CD8-positive, alpha-beta memory T cell (primary cell): Measurements from ENCODE around the gene HOXC11. TPM values are rescaled to one million over a fixed set of nuclear protein-coding genes. Genes with fewer than 3 reads are reported as not detected.

Experiments
- CTCF ChIA-PET: fragments of 350-600 bp; sonication (Branson Sonifier 250); formaldehyde crosslinking; loops from one replicate; lab custom pipeline; 2021; ENCODE audit warnings: antibody characterized with exemption; lab: Charles Lee
- POLR2A ChIA-PET: fragments of 350-600 bp; sonication (Branson Sonifier 250); formaldehyde crosslinking; loops from one replicate; lab custom pipeline; 2021; ENCODE audit warnings: antibody characterized with exemption; lab: Charles Lee
- DNase-seq, 5 donors: peaks; one replicate each; pipeline versions ENCODE4 v3.0.0 to v3.0.0-alpha.2; 2020 to 2022; ENCODE audit warnings: mixed read lengths in 1 of 5
- H3K27ac ChIP-seq: one replicate; pipeline ENCODE4 v1.7.0; 2013; ENCODE audit warnings: low read depth, mild to moderate bottlenecking, low read length, moderate library complexity
- H3K27me3 ChIP-seq: 2 replicates; pipeline ENCODE4 v1.7.0; 2013; ENCODE audit warnings: low read length, mild to moderate bottlenecking; ENCODE audit not compliant: insufficient read depth, poor library complexity, severe bottlenecking
- H3K36me3 ChIP-seq: 2 replicates; pipeline ENCODE4 v1.7.0; 2013; ENCODE audit warnings: mild to moderate bottlenecking, low read length, moderate library complexity; ENCODE audit not compliant: insufficient read depth
- H3K4me1 ChIP-seq: 2 replicates; pipeline ENCODE4 v1.7.0; 2013; ENCODE audit warnings: mild to moderate bottlenecking, low read length, moderate library complexity; ENCODE audit not compliant: insufficient read depth
- H3K4me3 ChIP-seq: 2 replicates; pipeline ENCODE4 v1.7.0; 2013; ENCODE audit warnings: mild to moderate bottlenecking, low read length
- H3K9me3 ChIP-seq: 2 replicates; pipeline ENCODE4 v1.7.0; 2013; ENCODE audit warnings: mild to moderate bottlenecking, low read length
- H3K27ac Mint-ChIP-seq, 8 donors: one replicate each; pipeline ENCODE4 v1.8.0; 2020 to 2021; ENCODE audit warnings: mixed read lengths in 8 of 8, mild to moderate bottlenecking in 6 of 8, inconsistent platforms in 3 of 8, moderate library complexity in 3 of 8
- H3K27me3 Mint-ChIP-seq, 2 donors: one replicate each; pipeline ENCODE4 v1.8.0; 2020 to 2021; ENCODE audit warnings: mixed read lengths in 2 of 2, mild to moderate bottlenecking in 1 of 2, moderate library complexity in 1 of 2
- H3K36me3 Mint-ChIP-seq, 3 donors: one replicate each; pipeline ENCODE4 v1.8.0; 2020 to 2021; ENCODE audit warnings: mixed read lengths in 3 of 3, inconsistent platforms in 1 of 3, mild to moderate bottlenecking in 1 of 3
- H3K4me1 Mint-ChIP-seq, 3 donors: one replicate each; pipeline ENCODE4 v1.8.0; 2020 to 2021; ENCODE audit warnings: mixed read lengths in 3 of 3, inconsistent platforms in 1 of 3, mild to moderate bottlenecking in 1 of 3
- H3K4me3 Mint-ChIP-seq, 7 donors: one replicate each; pipeline ENCODE4 v1.8.0; 2020 to 2021; ENCODE audit warnings: mixed read lengths in 7 of 7, mild to moderate bottlenecking in 6 of 7, moderate library complexity in 4 of 7, inconsistent platforms in 2 of 7
- H3K9me3 Mint-ChIP-seq, 5 donors: one replicate each; pipeline ENCODE4 v1.8.0; 2020 to 2022; ENCODE audit warnings: mixed read lengths in 5 of 5, mild to moderate bottlenecking in 3 of 5, moderate library complexity in 2 of 5, inconsistent platforms in 1 of 5
- polyA plus RNA-seq: library from polyadenylated mRNA; unstranded; fragments of 300-500 nt; fragmentation: Illumina TruSeq; gene quantifications from one replicate; pipeline ENCODE4 v1.2.3, GENCODE V29; 2021
- total RNA-seq, 2 experiments: library from RNA; stranded (reverse); gene quantifications; one replicate each; pipeline ENCODE4 v1.2.3, GENCODE V29; 2021

Gene HOXC11
- total and polyA plus RNA-seq, 3 experiments from 2014 or later, result not detected

DNA sequence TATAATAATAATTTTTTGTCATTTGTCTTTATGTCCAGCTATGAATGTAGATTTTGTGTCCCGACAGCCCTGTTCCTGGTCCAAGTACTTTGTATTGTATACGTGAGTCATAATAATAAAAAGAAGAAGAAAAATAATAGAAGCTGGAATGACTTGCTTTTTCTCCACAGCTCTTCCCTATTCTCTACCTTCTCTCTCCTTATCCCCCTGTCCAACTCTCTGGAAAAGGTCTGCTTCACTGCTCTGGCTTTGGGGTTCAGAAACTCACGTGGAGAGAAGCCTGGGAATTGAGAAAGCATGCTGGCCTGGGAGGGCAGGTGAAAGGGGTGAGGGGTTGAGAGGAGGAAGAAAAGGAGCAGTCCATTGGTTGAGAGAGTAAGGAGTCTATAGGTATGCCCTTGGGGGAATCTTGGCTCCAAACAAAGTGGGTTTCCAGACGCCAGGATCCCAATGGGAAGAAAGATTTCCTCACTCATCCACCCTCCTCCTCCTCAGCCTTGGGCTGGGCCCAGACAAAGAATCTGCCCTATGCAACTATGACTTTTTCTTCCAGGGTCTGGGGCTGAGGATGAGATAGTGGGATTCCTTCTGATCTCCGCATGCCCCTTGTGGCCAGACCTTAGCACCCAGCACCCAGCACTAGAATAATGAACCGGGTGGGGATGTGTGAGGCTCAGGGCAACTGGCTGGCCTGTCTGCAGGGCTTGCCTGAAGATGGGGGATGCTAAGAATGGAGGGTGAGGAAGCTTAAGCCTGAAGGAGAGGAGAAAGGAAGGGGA is 39.9 kb downstream of the HOXC11 start:
- Histone ChIP-seq H3K36me3 (no peaks in the 10 kb centered on the region), H3K4me3 (no peak overlapping the region), H3K27me3 (peaks cover 70% of the 10 kb centered on the region), H3K4me1 (peaks cover 28% of the 10 kb centered on the region), H3K27ac (no peak overlapping the region), H3K9me3 (no peaks in the 10 kb centered on the region)
- H3K27ac Mint-ChIP-seq, result no peak overlapping the region
- no peaks in the 10 kb centered on the region for H3K36me3 Mint-ChIP-seq
- H3K4me1 Mint-ChIP-seq, result peaks cover 30 to 53% (median 31%) of the 10 kb centered on the region in 3 donors
- DNase-seq, result no peak
- CTCF ChIA-PET, result interaction anchor here (0.8 to 1.5 kb wide), 3 partner anchors 179 to 201 kb away, joined by 3 to 5 read pairs (median 4); no protein-coding TSS in a partner anchor
- peaks cover 78 to 96% of the 10 kb centered on the region in 2 donors for H3K27me3 Mint-ChIP-seq
- peak overlapping the region in 1 of 7 donors; percentile 32 for H3K4me3 Mint-ChIP-seq
- POLR2A ChIA-PET, result no interaction called here
- peaks cover 0 to 2% (median 0%) of the 10 kb centered on the region in 5 donors for H3K9me3 Mint-ChIP-seq

DNA sequence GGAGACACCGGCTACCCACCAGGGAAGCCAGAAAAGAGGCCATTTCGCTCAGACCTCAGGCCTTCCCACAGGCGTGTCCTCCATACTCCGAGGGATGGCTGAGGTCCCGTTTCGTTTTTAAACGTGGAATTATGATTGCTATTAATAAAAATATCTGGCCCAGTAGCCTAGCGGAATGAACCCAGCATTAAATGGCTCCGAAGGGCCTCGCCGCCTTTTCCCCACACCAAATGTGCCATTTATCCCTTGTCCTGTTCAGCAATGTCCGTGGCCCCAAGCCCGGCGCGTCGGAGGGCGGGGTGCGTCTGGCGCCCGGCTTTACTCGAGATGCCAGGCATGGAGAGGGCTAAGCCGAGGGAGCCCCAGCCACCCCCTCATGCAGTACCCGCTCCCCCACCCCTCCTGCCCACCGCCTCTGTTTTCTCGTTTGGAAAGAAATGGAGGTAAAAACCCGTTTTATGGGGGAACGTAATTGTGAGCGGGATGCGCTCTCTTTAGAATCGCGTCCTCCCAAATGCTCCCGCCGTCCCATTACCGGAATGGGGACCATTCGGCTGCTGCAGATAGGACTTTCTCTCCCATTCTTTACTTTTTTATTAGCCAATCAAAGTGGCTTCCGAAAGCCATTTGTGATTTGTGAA is 41.6 kb downstream of the HOXC11 start:
- H3K27me3 ChIP-seq, result peaks cover 63% of the 10 kb centered on the region
- H3K9me3 ChIP-seq, result no peaks in the 10 kb centered on the region
- POLR2A ChIA-PET, result no interaction called here
- DNase-seq, result no peak
- CTCF ChIA-PET, result interaction anchor here (0.9 to 3.8 kb wide), 5 partner anchors 8 to 194 kb away, joined by 3 to 24 read pairs (median 3); partner anchors contain the start of gene HOXC5
- peaks cover 26 to 48% (median 27%) of the 10 kb centered on the region in 3 donors for H3K4me1 Mint-ChIP-seq
- H3K4me3 ChIP-seq, result no peak overlapping the region
- no peaks in the 10 kb centered on the region for H3K36me3 Mint-ChIP-seq
- H3K9me3 Mint-ChIP-seq, result peaks cover 0 to 2% (median 0%) of the 10 kb centered on the region in 5 donors
- H3K27ac Mint-ChIP-seq, result peak overlapping the region in 2 of 8 donors; percentile 25 to 43
- H3K4me1 ChIP-seq, result peaks cover 23% of the 10 kb centered on the region
- H3K27me3 Mint-ChIP-seq, result peaks cover 72 to 82% of the 10 kb centered on the region in 2 donors
- peak overlapping the region in 2 of 7 donors; percentile 14 to 25 for H3K4me3 Mint-ChIP-seq
- H3K27ac ChIP-seq, result no peak overlapping the region
- no peaks in the 10 kb centered on the region for H3K36me3 ChIP-seq

DNA sequence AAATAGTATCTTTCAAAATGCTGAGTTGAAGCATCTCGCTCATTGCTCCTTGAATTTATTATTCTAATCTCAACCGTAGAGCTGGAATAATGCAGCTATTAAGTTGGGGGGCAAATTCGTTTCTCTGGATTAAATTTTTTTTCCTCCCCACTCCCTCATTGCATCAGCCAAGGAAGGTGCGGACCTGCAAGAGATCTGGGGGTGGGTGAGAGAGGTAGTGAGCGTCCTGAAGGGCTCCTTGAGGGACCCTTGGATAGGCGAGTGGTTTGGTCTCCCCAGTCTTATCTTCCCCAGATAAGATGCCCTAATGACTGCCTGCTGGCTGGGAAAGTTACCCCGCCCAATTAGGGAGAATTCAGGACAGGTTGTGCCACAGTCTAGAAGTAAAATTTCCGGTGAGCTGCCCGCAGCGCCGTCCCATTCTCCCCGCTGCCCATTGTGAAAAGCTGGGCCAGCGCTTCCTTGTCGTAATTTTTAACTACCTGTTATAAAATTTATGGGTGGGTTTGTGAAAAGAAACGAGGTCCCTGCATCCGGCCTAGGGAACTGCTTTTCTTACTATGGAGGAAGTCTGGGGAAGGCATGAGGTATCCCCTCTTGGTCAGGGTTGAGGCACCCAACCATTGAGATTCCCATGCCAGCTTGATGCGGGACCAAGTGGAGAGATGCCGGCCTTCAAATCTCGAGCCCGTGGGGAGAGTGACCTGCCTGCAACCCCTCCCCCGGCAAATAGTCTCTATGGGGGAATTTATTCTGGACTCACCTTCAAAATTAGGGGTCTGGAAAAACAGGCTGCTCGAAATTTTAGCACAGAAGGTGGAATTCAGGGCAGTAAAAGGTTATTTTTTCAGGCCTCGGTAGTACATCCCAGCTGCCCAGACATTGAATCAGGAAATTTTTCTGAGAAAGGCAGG is 42.3 kb downstream of the HOXC11 start:
- POLR2A ChIA-PET, result interaction anchor here (0.6 kb wide), 1 partner anchor 30 kb away, joined by 4 read pairs; no protein-coding TSS in a partner anchor
- no peak overlapping the region for H3K27ac ChIP-seq
- H3K4me1 Mint-ChIP-seq, result peaks cover 24 to 46% (median 30%) of the 10 kb centered on the region in 3 donors

DNA sequence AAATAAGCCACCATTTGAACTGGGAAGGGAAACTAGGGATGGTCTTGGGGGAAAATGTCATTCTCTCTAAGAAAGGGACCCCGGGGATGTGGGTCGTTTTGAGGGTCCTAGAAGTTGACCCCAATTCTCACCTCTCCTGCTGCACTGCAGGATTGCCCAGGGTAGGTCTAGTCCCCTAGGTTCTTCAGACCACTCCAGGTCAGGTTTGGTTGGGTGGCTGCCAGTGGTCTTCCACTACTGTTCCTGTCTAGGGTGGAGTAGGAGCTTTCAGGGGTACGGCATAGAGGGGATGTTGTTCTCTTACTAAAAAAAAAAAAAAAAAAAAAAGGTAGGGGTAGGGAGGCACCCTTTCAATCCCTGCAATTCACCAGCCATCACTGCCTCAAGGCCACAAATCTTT is 43.1 kb downstream of the HOXC11 start:
- peaks cover 16% of the 10 kb centered on the region for H3K4me1 ChIP-seq
- ChIA-PET POLR2A (interaction anchor here (0.6 kb wide), 1 partner anchor 31 kb away, joined by 4 read pairs; no protein-coding TSS in a partner anchor), CTCF (interaction anchor here (1.2 to 3.8 kb wide), 4 partner anchors 10 to 199 kb away, joined by 4 to 24 read pairs (median 14); partner anchors contain the start of gene HOXC5)
- H3K4me3 ChIP-seq, result no peak overlapping the region
- H3K36me3 Mint-ChIP-seq, result no peaks in the 10 kb centered on the region
- H3K27me3 Mint-ChIP-seq, result peaks cover 68 to 77% of the 10 kb centered on the region in 2 donors
- peaks cover 0 to 2% (median 0%) of the 10 kb centered on the region in 5 donors for H3K9me3 Mint-ChIP-seq
- peaks cover 55% of the 10 kb centered on the region for H3K27me3 ChIP-seq
- peak overlapping the region in 1 of 8 donors; percentile 24 for H3K27ac Mint-ChIP-seq
- no peaks in the 10 kb centered on the region for H3K9me3 ChIP-seq
- H3K4me1 Mint-ChIP-seq, result peaks cover 22 to 41% (median 23%) of the 10 kb centered on the region in 3 donors
- H3K36me3 ChIP-seq, result no peaks in the 10 kb centered on the region
- no peak for DNase-seq
- no peak overlapping the region for H3K27ac ChIP-seq
- peak overlapping the region in 5 of 7 donors; percentile 10 to 74 (median 41) for H3K4me3 Mint-ChIP-seq

More for the DNA sequence above, 42.3 kb downstream of the HOXC11 start:
- Mint-ChIP-seq H3K9me3 (peaks cover 0 to 2% (median 0%) of the 10 kb centered on the region in 5 donors), H3K4me3 (peak overlapping the region in 3 of 7 donors; percentile 14 to 32 (median 25)), H3K36me3 (no peaks in the 10 kb centered on the region), H3K27me3 (peaks cover 72 to 81% of the 10 kb centered on the region in 2 donors), H3K27ac (no peak overlapping the region)
- Histone ChIP-seq H3K36me3 (no peaks in the 10 kb centered on the region), H3K4me3 (no peak overlapping the region), H3K4me1 (peaks cover 18% of the 10 kb centered on the region), H3K27me3 (peaks cover 60% of the 10 kb centered on the region), H3K9me3 (no peaks in the 10 kb centered on the region)
- DNase-seq, result no peak
- CTCF ChIA-PET, result interaction anchor here (0.9 to 3.8 kb wide), 6 partner anchors 9 to 199 kb away, joined by 3 to 24 read pairs (median 4); partner anchors contain the start of gene HOXC5

DNA sequence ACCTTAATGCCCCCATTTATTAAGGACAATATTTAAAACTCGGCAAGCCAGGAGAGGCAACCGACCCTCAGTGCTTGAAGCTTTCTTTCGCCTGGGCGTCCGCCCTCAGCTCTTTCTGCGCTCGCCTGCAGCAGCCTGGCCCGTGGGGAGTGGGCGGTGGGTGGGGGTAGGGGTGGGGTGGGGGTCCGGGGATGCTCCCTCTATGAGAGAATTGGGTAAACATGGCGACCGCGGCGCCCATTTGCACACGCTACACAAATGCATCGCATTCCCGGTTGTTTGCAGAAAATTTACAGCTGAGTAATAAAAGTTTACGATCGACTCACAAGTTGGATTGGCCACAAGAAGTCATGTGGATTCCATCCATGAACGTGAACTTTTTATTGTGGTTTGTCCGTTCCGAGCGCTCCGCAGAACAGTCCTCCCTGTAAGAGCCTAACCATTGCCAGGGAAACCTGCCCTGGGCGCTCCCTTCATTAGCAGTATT is 43.6 kb downstream of the HOXC11 start:
- Mint-ChIP-seq H3K4me1 (peaks cover 18 to 36% (median 19%) of the 10 kb centered on the region in 3 donors), H3K4me3 (peak overlapping the region in 6 of 7 donors; percentile 15 to 74 (median 36)), H3K27me3 (peaks cover 64 to 76% of the 10 kb centered on the region in 2 donors), H3K36me3 (no peaks in the 10 kb centered on the region), H3K9me3 (peaks cover 0 to 2% (median 0%) of the 10 kb centered on the region in 5 donors), H3K27ac (no peak overlapping the region)
- H3K4me3 ChIP-seq, result no peak overlapping the region
- ChIA-PET CTCF (interaction anchor here (1.2 to 3.8 kb wide), 4 partner anchors 10 to 198 kb away, joined by 4 to 24 read pairs (median 14); partner anchors contain the start of gene HOXC5), POLR2A (no interaction called here)
- peaks cover 54% of the 10 kb centered on the region for H3K27me3 ChIP-seq
- DNase-seq, result no peak
- H3K4me1 ChIP-seq, result peaks cover 11% of the 10 kb centered on the region
- no peaks in the 10 kb centered on the region for H3K9me3 ChIP-seq
- no peaks in the 10 kb centered on the region for H3K36me3 ChIP-seq
- H3K27ac ChIP-seq, result no peak overlapping the region

DNA sequence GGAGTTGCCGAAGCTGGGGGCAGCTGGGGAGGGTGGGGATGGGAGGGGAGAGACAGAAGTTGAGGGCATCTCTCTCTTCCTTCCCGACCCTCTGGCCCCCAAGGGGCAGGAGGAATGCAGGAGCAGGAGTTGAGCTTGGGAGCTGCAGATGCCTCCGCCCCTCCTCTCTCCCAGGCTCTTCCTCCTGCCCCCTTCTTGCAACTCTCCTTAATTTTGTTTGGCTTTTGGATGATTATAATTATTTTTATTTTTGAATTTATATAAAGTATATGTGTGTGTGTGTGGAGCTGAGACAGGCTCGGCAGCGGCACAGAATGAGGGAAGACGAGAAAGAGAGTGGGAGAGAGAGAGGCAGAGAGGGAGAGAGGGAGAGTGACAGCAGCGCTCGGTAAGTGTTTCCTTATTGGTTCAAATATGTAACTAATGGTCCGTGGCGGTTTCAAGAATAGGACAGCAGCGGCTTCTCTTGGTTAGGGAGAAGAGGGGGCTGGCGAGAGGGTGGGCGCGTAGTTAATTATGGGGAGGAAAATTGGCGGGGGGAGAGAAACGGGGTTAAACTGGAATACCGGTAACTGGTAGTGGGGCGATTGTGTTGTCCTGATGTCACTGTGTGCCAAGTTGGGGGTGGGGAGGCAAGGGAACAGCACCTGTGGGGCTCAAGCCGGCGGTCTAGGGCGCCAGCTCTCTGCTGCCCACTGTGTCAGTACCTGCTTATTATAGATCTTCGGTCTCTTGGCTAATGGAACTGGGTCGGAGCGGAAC is 44.3 kb downstream of the HOXC11 start:
- Mint-ChIP-seq H3K9me3 (peaks cover 0 to 2% (median 0%) of the 10 kb centered on the region in 5 donors), H3K4me3 (peak overlapping the region; percentile 86 to 95 (median 91))

More for the DNA sequence above, 44.3 kb downstream of the HOXC11 start:
- CTCF ChIA-PET, result interaction anchor here (0.9 to 3.8 kb wide), 7 partner anchors 9 to 198 kb away, joined by 3 to 24 read pairs (median 5); partner anchors contain the start of genes HOXC5, HOXC8 and HOXC9
- Mint-ChIP-seq H3K4me1 (peaks cover 17 to 34% (median 18%) of the 10 kb centered on the region in 3 donors), H3K27me3 (peaks cover 62 to 76% of the 10 kb centered on the region in 2 donors), H3K36me3 (no peaks in the 10 kb centered on the region), H3K27ac (peak overlapping the region in 7 of 8 donors; percentile 26 to 96 (median 70))
- peaks cover 59% of the 10 kb centered on the region for H3K27me3 ChIP-seq
- H3K4me1 ChIP-seq, result peaks cover 11% of the 10 kb centered on the region
- H3K9me3 ChIP-seq, result no peaks in the 10 kb centered on the region
- H3K4me3 ChIP-seq, result peak overlapping the region; percentile 86
- H3K36me3 ChIP-seq, result no peaks in the 10 kb centered on the region
- H3K27ac ChIP-seq, result peak overlapping the region; percentile 72
- POLR2A ChIA-PET, result interaction anchor here (0.7 to 1.1 kb wide), 3 partner anchors 9 to 37 kb away, joined by 3 to 5 read pairs (median 3); partner anchors contain the start of gene HOXC5
- DNase-seq, result no peak
